Stimulated activated CD4-positive, alpha-beta T cell treated with anti-CD3 and anti-CD28 coated beads, Interleukin-2, amount 100 ng/mL, for 4 hours (primary cell): ENCODE results near the gene ELAC1.
"Not testable (repeated sequence)": the region's sequence is repeated elsewhere in the genome, so short reads cannot be mapped to it uniquely, and the experiment has no call there.

Experiments
- DNase-seq: peaks from one replicate; pipeline ENCODE4 v3.0.0-alpha.2; 2020; ENCODE audit warnings: low read depth

Gene ELAC1

GRCh38 chr18:50967714-50968661, at the start of gene ELAC1:
TSS of gene ELAC1 (plus strand) at chr18:50968040. CDS start at chr18:50974405, 6,365 bp downstream.
- peak; percentile 29 for DNase-seq

- DNase-seq, result no peak
These were observed 49.7 kb upstream of the ELAC1 start for GRCh38 chr18:50918153-50918552.

- no peak for DNase-seq
These were observed 43.5 kb upstream of the ELAC1 start for GRCh38 chr18:50924372-50924771.

- DNase-seq, result no peak
These were observed 41.3 kb upstream of the ELAC1 start for GRCh38 chr18:50926521-50926920.

- no peak for DNase-seq
These were observed 39.3 kb upstream of the ELAC1 start for GRCh38 chr18:50928551-50928950.

GRCh38 chr18:50933684-50934083, 34.2 kb upstream of the ELAC1 start:
- no peak for DNase-seq

GRCh38 chr18:50934545-50935211, 33.2 kb upstream of the ELAC1 start:
- DNase-seq, result no peak

- no peak for DNase-seq
These were observed 32.2 kb upstream of the ELAC1 start for GRCh38 chr18:50935493-50936191.

- no peak for DNase-seq
These were observed 30.7 kb upstream of the ELAC1 start for GRCh38 chr18:50937183-50937582.

GRCh38 chr18:50938912-50939311, 28.9 kb upstream of the ELAC1 start:
- no peak for DNase-seq

GRCh38 chr18:50944245-50944932, 23.5 kb upstream of the ELAC1 start:
- DNase-seq, result no peak

GRCh38 chr18:50945918-50946317, 21.9 kb upstream of the ELAC1 start:
- DNase-seq, result not testable (repeated sequence)

GRCh38 chr18:50947899-50948298, 19.9 kb upstream of the ELAC1 start:
- DNase-seq, result no peak

GRCh38 chr18:50949185-50949584, 18.7 kb upstream of the ELAC1 start:
- DNase-seq, result no peak

GRCh38 chr18:50950626-50951025, 17.2 kb upstream of the ELAC1 start:
- no peak for DNase-seq

GRCh38 chr18:50953822-50954221, 14.0 kb upstream of the ELAC1 start:
- DNase-seq, result no peak

GRCh38 chr18:50955253-50955652, 12.6 kb upstream of the ELAC1 start:
- no peak for DNase-seq

GRCh38 chr18:50956116-50956515, 11.7 kb upstream of the ELAC1 start:
- DNase-seq, result no peak

GRCh38 chr18:50961974-50962373, 5.9 kb upstream of the ELAC1 start:
- no peak for DNase-seq

GRCh38 chr18:50969448-50969847, 1.6 kb downstream of the ELAC1 start:
- DNase-seq, result no peak

GRCh38 chr18:50970006-50970405, 2.2 kb downstream of the ELAC1 start:
- DNase-seq, result no peak

- DNase-seq, result not testable (repeated sequence)
These were observed 4.6 kb downstream of the ELAC1 start for GRCh38 chr18:50972404-50972803.
